HCT116 (cell line): Measurements from ENCODE around the gene SLCO4A1. TPM values are rescaled to one million over a fixed set of nuclear protein-coding genes. Genes with fewer than 3 reads are reported as not detected.

ENCODE experiments used
- ATAC-seq: fragments of 200-7000 bp; cut with Tn5 transposase; 2 replicates; pipeline ENCODE4 v1.9.1; 2020; ENCODE audit warnings: mild to moderate bottlenecking, moderate library complexity
- BruUV-seq: library from RNA; stranded (reverse); fragments of 400-500 nt; replicated peaks from 2 replicates; lab custom pipeline; 2021; lab: Mats Ljungman, UMichigan
- CTCF ChIA-PET: fragments of 300-600 bp; sonication (Branson Sonifier 250); formaldehyde crosslinking; loops from one replicate; lab custom pipeline; 2021; ENCODE audit warnings: antibody characterized with exemption; lab: Charles Lee
- POLR2A ChIA-PET: fragments of 300-600, 350-600 bp; sonication (Branson Sonifier 250); formaldehyde crosslinking; loops from one replicate; lab custom pipeline; 2021; ENCODE audit warnings: antibody characterized with exemption; lab: Charles Lee
- RAD21 ChIA-PET, 2 experiments: fragments of 300-600 bp; sonication (Branson Sonifier 250); formaldehyde crosslinking; loops; one replicate each; lab custom pipeline; 2023; ENCODE audit warnings: low total read pairs in 2 of 2; ENCODE audit not compliant: uncharacterized antibody in 2 of 2, unreplicated experiment in 2 of 2, low non-redundant PET in 1 of 2; lab: Charles Lee
- DNase-seq: peaks from one replicate; pipeline ENCODE4 v3.0.0-alpha.2; 2010; ENCODE audit warnings: low read depth, low spot score
- H2AFZ ChIP-seq: fragments of 200-600 bp; shearing (Covaris generic), sonication (generic); 2 replicates; pipeline ENCODE4 v1.6.1; 2017; ENCODE audit warnings: low read depth, mixed run types, mixed read lengths, antibody characterized with exemption, low read length; ENCODE audit not compliant: poor library complexity, severe bottlenecking
- H3K27ac ChIP-seq: 2 replicates; pipeline ENCODE4 v1.5.1; 2012; ENCODE audit warnings: low read depth, low read length
- H3K27me3 ChIP-seq: fragments of 200-600 bp; sonication (generic); 2 replicates; pipeline ENCODE4 v1.6.1; 2016; ENCODE audit warnings: mixed run types, low read length, mixed read lengths; ENCODE audit not compliant: insufficient read depth
- H3K36me3 ChIP-seq, 2 experiments: fragments of 200-500 bp in 1 of 2; fragments of 200-600 bp in 1 of 2; sonication (Bioruptor generic) in 1 of 2; sonication (generic) in 1 of 2; 2 replicates each; pipeline versions ENCODE4 v1.5.1 to v1.6.1; 2014 to 2016; ENCODE audit warnings: low read length in 2 of 2, inconsistent platforms in 1 of 2, mixed read lengths in 1 of 2, mixed run types in 1 of 2; ENCODE audit not compliant: insufficient read depth in 2 of 2, control insufficient read depth in 1 of 2
- H3K4me1 ChIP-seq, 2 experiments: fragments of 200-600 bp in 1 of 2; sonication (generic) in 1 of 2; 2 replicates each; pipeline versions ENCODE4 v1.5.1 to v1.6.1; 2012 to 2017; ENCODE audit warnings: low read length in 2 of 2, inconsistent platforms in 1 of 2, mild to moderate bottlenecking in 1 of 2, mixed read lengths in 1 of 2, mixed run types in 1 of 2, moderate library complexity in 1 of 2; ENCODE audit not compliant: insufficient read depth in 2 of 2, control insufficient read depth in 1 of 2
- H3K4me2 ChIP-seq: fragments of 200-600 bp; sonication (generic); 2 replicates; pipeline ENCODE4 v1.6.1; 2017; ENCODE audit warnings: mixed run types, low read length, mixed read lengths
- H3K4me3 ChIP-seq, 2 experiments: fragments of 200-600 bp in 1 of 2; sonication (generic) in 1 of 2; replicated peaks in 1 of 2; 2 replicates each; pipeline ENCODE4 v1.5.1; 2011 to 2016; ENCODE audit warnings: low read length in 2 of 2, control low read depth in 1 of 2, low read depth in 1 of 2, mild to moderate bottlenecking in 1 of 2, mixed read lengths in 1 of 2, mixed run types in 1 of 2
- H3K79me2 ChIP-seq: fragments of 200-600 bp; sonication (generic); 2 replicates; pipeline ENCODE4 v1.6.1; 2017; ENCODE audit warnings: mild to moderate bottlenecking, mixed run types, low read length, moderate library complexity, mixed read lengths; ENCODE audit not compliant: insufficient read depth
- H3K9ac ChIP-seq: fragments of 200-600 bp; sonication (generic); 2 replicates; pipeline ENCODE4 v1.6.1; 2016; ENCODE audit warnings: low read length, mixed read lengths
- H3K9me2 ChIP-seq: fragments of 200-600 bp; sonication (generic), shearing (Covaris generic); 2 replicates; pipeline ENCODE4 v1.6.1; 2017; ENCODE audit warnings: mixed run types, mild to moderate bottlenecking, moderate library complexity; ENCODE audit not compliant: insufficient read depth
- H3K9me3 ChIP-seq, 2 experiments: fragments of 200-500 bp in 1 of 2; fragments of 200-600 bp in 1 of 2; sonication (Bioruptor generic) in 1 of 2; sonication (generic) in 1 of 2; 2 replicates each; pipeline ENCODE4 v1.6.1; 2014 to 2017; ENCODE audit warnings: low read length in 2 of 2, mixed read lengths in 2 of 2, inconsistent platforms in 1 of 2, low read depth in 1 of 2, mild to moderate bottlenecking in 1 of 2, mixed run types in 1 of 2, moderate library complexity in 1 of 2; ENCODE audit not compliant: control insufficient read depth in 1 of 2, insufficient read depth in 1 of 2
- H4K20me1 ChIP-seq: fragments of 200-600 bp; sonication (generic), shearing (Covaris generic); 2 replicates; pipeline ENCODE4 v1.6.1; 2017; ENCODE audit warnings: mixed run types, mild to moderate bottlenecking, moderate library complexity; ENCODE audit not compliant: insufficient read depth
- CBX3 ChIP-seq: IDR thresholded peaks from 2 replicates; pipeline ENCODE4 v1.6.1; 2012; ENCODE audit warnings: low read depth
- EGR1 ChIP-seq: IDR thresholded peaks from 2 replicates; pipeline ENCODE4 v1.6.1; 2012; ENCODE audit warnings: low read depth
- ELF1 ChIP-seq: IDR thresholded peaks from 2 replicates; pipeline ENCODE4 v1.6.1; 2012; ENCODE audit warnings: low read depth, borderline replicate concordance
- EZH2 ChIP-seq: fragments of 200-600 bp; sonication (generic); IDR thresholded peaks from 2 replicates; pipeline ENCODE4 v1.6.1; 2017; ENCODE audit warnings: antibody characterized with exemption, mixed run types
- EZH2phosphoT487 ChIP-seq: fragments of 200-600 bp; IDR thresholded peaks from 2 replicates; pipeline ENCODE4 v1.6.1; 2018; ENCODE audit warnings: antibody characterized with exemption, borderline replicate concordance
- FOSL1 ChIP-seq: IDR thresholded peaks from 2 replicates; pipeline ENCODE4 v1.6.1; 2012; ENCODE audit warnings: low read depth
- JUND ChIP-seq: IDR thresholded peaks from 2 replicates; pipeline ENCODE4 v1.6.1; 2012
- MAX ChIP-seq: IDR thresholded peaks from 2 replicates; pipeline ENCODE4 v1.6.1; 2012
- POLR2A ChIP-seq: IDR thresholded peaks from 2 replicates; pipeline ENCODE4 v1.7.0; 2011; ENCODE audit warnings: borderline replicate concordance; ENCODE audit not compliant: insufficient read depth, insufficient read length; ENCODE audit errors: extremely low read depth
- POLR2AphosphoS5 ChIP-seq: IDR thresholded peaks from 2 replicates; pipeline ENCODE4 v1.6.1; 2011; ENCODE audit warnings: mild to moderate bottlenecking, low read depth, low read length, moderate library complexity
- SIN3A ChIP-seq: IDR thresholded peaks from 2 replicates; pipeline ENCODE4 v1.6.1; 2012; ENCODE audit warnings: low read depth
- SP1 ChIP-seq: IDR thresholded peaks from 2 replicates; pipeline ENCODE4 v1.6.1; 2012; ENCODE audit warnings: low read depth
- SRF ChIP-seq: IDR thresholded peaks from 2 replicates; pipeline ENCODE4 v1.6.1; 2012; ENCODE audit warnings: low read depth
- TCF7L2 ChIP-seq: IDR thresholded peaks from 2 replicates; pipeline ENCODE4 v1.7.0; 2011; ENCODE audit warnings: borderline replicate concordance, inconsistent platforms; ENCODE audit not compliant: insufficient read depth, insufficient read length; ENCODE audit errors: extremely low read depth
- ZFX ChIP-seq: fragments of 450-650 bp; IDR thresholded peaks from 2 replicates; pipeline ENCODE4 v1.6.1; 2017
- ZNF274 ChIP-seq: fragments of 200-500 bp; sonication (Bioruptor generic); IDR thresholded peaks from 2 replicates; pipeline ENCODE4 v1.6.1; 2014; ENCODE audit warnings: mild to moderate bottlenecking, low read depth, low read length, inconsistent platforms
- intact Hi-C: fragments of 100-400 bp; cut with micrococcal nuclease; formaldehyde crosslinking; loops from 2 replicates; pipeline ENCODE4 v1.10.0; 2022
- total RNA-seq: library from RNA; stranded (reverse); gene quantifications from one replicate; pipeline ENCODE4 v1.2.1, GENCODE V29; 2021; ENCODE audit not compliant: unreplicated experiment
- TF ChIP-seq, protein P1 (sequence below): IDR thresholded peaks from 2 replicates; pipeline ENCODE4 v1.6.1; 2012; ENCODE audit warnings: low read depth
- TF ChIP-seq, protein P2 (sequence below), 3 experiments: fragments of 200-600 bp in 1 of 3; sonication (generic) in 1 of 3; IDR thresholded peaks in 2 of 3; conservative IDR thresholded peaks in 1 of 3; 2 replicates each; pipeline ENCODE4 v1.5.1; 2012 to 2017; ENCODE audit warnings: low read depth in 2 of 3, low read length in 2 of 3, antibody characterized with exemption in 1 of 3, borderline replicate concordance in 1 of 3, control low read depth in 1 of 3, mild to moderate bottlenecking in 1 of 3, mixed read lengths in 1 of 3, mixed run types in 1 of 3, moderate library complexity in 1 of 3; ENCODE audit not compliant: insufficient read depth in 1 of 3
- TF ChIP-seq, protein P3 (sequence below): IDR thresholded peaks from 2 replicates; pipeline ENCODE4 v1.6.1; 2012

SLCO4A1 gene
- total RNA-seq, 1 experiment from 2014 or later, result 107 TPM

DNA sequence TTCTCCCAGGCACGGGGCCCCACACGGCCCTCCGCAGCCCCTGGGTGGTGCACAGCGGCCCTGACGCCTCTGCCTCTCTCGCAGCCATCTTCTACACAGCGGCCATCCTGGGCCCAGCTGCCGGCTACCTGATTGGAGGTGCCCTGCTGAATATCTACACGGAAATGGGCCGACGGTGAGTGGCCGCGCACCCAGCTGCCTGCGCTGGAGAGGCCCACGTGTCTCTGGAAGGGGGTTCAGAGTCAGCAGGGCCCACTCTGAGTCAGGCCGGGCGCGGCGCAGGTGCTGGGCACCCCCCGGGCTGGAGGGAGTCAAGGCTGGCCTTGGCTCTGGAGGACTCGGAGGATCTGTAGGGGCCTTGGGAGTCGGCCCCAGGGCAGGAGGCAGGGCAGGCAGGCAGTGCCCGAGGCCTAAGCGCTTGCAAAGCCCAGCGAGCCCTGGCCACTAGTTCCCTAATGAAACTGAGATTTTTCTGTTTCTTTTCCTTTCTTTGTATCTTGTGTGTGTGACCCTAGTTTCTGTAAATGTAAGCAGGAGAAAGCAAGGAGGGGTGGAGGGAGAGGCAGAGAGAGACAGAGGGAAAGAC is 16.4 kb downstream of the SLCO4A1 start:
- intact Hi-C loops, result no loop called here
- DNase-seq, result no peak

More for the DNA sequence above, 16.4 kb downstream of the SLCO4A1 start:
- TF ChIP-seq EZH2, result no peak
- TF ChIP-seq ELF1, result no peak
- TF ChIP-seq, protein P1, sequence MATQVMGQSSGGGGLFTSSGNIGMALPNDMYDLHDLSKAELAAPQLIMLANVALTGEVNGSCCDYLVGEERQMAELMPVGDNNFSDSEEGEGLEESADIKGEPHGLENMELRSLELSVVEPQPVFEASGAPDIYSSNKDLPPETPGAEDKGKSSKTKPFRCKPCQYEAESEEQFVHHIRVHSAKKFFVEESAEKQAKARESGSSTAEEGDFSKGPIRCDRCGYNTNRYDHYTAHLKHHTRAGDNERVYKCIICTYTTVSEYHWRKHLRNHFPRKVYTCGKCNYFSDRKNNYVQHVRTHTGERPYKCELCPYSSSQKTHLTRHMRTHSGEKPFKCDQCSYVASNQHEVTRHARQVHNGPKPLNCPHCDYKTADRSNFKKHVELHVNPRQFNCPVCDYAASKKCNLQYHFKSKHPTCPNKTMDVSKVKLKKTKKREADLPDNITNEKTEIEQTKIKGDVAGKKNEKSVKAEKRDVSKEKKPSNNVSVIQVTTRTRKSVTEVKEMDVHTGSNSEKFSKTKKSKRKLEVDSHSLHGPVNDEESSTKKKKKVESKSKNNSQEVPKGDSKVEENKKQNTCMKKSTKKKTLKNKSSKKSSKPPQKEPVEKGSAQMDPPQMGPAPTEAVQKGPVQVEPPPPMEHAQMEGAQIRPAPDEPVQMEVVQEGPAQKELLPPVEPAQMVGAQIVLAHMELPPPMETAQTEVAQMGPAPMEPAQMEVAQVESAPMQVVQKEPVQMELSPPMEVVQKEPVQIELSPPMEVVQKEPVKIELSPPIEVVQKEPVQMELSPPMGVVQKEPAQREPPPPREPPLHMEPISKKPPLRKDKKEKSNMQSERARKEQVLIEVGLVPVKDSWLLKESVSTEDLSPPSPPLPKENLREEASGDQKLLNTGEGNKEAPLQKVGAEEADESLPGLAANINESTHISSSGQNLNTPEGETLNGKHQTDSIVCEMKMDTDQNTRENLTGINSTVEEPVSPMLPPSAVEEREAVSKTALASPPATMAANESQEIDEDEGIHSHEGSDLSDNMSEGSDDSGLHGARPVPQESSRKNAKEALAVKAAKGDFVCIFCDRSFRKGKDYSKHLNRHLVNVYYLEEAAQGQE, result no peak
- TF ChIP-seq MAX, result no peak
- TF ChIP-seq, protein P2, sequence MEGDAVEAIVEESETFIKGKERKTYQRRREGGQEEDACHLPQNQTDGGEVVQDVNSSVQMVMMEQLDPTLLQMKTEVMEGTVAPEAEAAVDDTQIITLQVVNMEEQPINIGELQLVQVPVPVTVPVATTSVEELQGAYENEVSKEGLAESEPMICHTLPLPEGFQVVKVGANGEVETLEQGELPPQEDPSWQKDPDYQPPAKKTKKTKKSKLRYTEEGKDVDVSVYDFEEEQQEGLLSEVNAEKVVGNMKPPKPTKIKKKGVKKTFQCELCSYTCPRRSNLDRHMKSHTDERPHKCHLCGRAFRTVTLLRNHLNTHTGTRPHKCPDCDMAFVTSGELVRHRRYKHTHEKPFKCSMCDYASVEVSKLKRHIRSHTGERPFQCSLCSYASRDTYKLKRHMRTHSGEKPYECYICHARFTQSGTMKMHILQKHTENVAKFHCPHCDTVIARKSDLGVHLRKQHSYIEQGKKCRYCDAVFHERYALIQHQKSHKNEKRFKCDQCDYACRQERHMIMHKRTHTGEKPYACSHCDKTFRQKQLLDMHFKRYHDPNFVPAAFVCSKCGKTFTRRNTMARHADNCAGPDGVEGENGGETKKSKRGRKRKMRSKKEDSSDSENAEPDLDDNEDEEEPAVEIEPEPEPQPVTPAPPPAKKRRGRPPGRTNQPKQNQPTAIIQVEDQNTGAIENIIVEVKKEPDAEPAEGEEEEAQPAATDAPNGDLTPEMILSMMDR (IDR thresholded peaks at IDR 0.05 in 2 of 3, conservative IDR thresholded peaks at IDR 0.05 in 1 of 3; ENCODE audit: borderline replicate concordance in 1 of 3, insufficient read depth in 1 of 3, low read depth in 2 of 3, low read length in 2 of 3), result no peak
- no peak for TF ChIP-seq EGR1
- TF ChIP-seq POLR2A, result no peak
- TF ChIP-seq ZNF274, result no peak
- no peak for TF ChIP-seq FOSL1
- no peak for TF ChIP-seq EZH2phosphoT487
- TF ChIP-seq SRF, result no peak
- TF ChIP-seq ZFX, result no peak; the same call in 1 of the 2 replicates
- TF ChIP-seq, protein P3, sequence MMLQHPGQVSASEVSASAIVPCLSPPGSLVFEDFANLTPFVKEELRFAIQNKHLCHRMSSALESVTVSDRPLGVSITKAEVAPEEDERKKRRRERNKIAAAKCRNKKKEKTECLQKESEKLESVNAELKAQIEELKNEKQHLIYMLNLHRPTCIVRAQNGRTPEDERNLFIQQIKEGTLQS, result no peak
- TF ChIP-seq POLR2AphosphoS5, result no peak
- TF ChIP-seq TCF7L2, result no peak
- TF ChIP-seq SIN3A, result no peak
- TF ChIP-seq CBX3, result no peak
- no peak for TF ChIP-seq JUND
- no peak for TF ChIP-seq SP1
- Histone ChIP-seq H3K4me2 (no peak overlapping the region), H2AFZ (no peak overlapping the region), H3K27ac (no peak overlapping the region), H4K20me1 (no peaks in the 10 kb centered on the region), H3K9me2 (no peaks in the 10 kb centered on the region), H3K79me2 (peaks cover 69% of the 10 kb centered on the region), H3K9me3 (no peaks in the 10 kb centered on the region), H3K4me3 (no peak overlapping the region), H3K27me3 (no peaks in the 10 kb centered on the region), H3K36me3 (peaks cover 48 to 52% of the 10 kb centered on the region in 2 experiments; a peak in 3 of 4 replicates), H3K9ac (no peak overlapping the region), H3K4me1 (no peaks in the 10 kb centered on the region)
- ATAC-seq, result no peak
- CTCF ChIA-PET, result no interaction called here
- RAD21 ChIA-PET, result no interaction called here
- no TSS peak for BruUV-seq
- POLR2A ChIA-PET, result no interaction called here
